Stimulated activated CD8-positive, alpha-beta memory T cell treated with anti-CD3 and anti-CD28 coated beads, Interleukin-15, amount 100 ng/mL, for 4 hours (primary cell): ENCODE results near the gene GJC2.

Source experiments
- DNase-seq, 2 donors: peaks; one replicate each; pipeline ENCODE4 v3.0.0-alpha.2; 2020; ENCODE audit warnings: low read depth in 2 of 2

The GJC2 gene

GRCh38 chr1:228114827-228115226, 34.9 kb upstream of the GJC2 start:
- DNase-seq: no peak

- no peak for DNase-seq
These were observed 32.4 kb upstream of the GJC2 start for GRCh38 chr1:228117335-228117734.

GRCh38 chr1:228118040-228118439, 31.7 kb upstream of the GJC2 start:
- no peak for DNase-seq

GRCh38 chr1:228120351-228120750, 29.4 kb upstream of the GJC2 start:
- no peak for DNase-seq

- no peak for DNase-seq
These were observed 28.8 kb upstream of the GJC2 start for GRCh38 chr1:228120857-228121489.

- DNase-seq: no peak
These were observed 26.7 kb upstream of the GJC2 start for GRCh38 chr1:228122921-228123441.

- DNase-seq: no peak
These were observed 26.2 kb upstream of the GJC2 start for GRCh38 chr1:228123505-228123904.

GRCh38 chr1:228125185-228125584, 24.5 kb upstream of the GJC2 start:
- DNase-seq: no peak

GRCh38 chr1:228131766-228132165, 18.0 kb upstream of the GJC2 start:
- DNase-seq: no peak

GRCh38 chr1:228134591-228134990, 15.1 kb upstream of the GJC2 start:
- no peak for DNase-seq

- DNase-seq: no peak
These were observed 12.8 kb upstream of the GJC2 start for GRCh38 chr1:228136901-228137300.

GRCh38 chr1:228139406-228139930, 10.3 kb upstream of the GJC2 start:
- no peak for DNase-seq

- peak; percentile 100 for DNase-seq
These were observed 9.6 kb upstream of the GJC2 start, which contains the start of gene GUK1 for GRCh38 chr1:228139931-228140723. Gene GUK1 (plus strand): TSS chr1:228140279. CDS start chr1:228140303, 24 bp downstream.

GRCh38 chr1:228140724-228141225, 9.0 kb upstream of the GJC2 start:
- DNase-seq: no peak

GRCh38 chr1:228141226-228142044, 8.3 kb upstream of the GJC2 start:
- no peak for DNase-seq

GRCh38 chr1:228142155-228142691, 7.5 kb upstream of the GJC2 start:
- no peak for DNase-seq

- no peak for DNase-seq
These were observed 7.0 kb upstream of the GJC2 start for GRCh38 chr1:228142701-228143136.

- no peak for DNase-seq
These were observed 6.1 kb upstream of the GJC2 start for GRCh38 chr1:228143480-228144192.

GRCh38 chr1:228144193-228144992, 5.3 kb upstream of the GJC2 start:
- DNase-seq: no peak

GRCh38 chr1:228144993-228145343, 4.8 kb upstream of the GJC2 start:
- DNase-seq: no peak
